Measurements from ENCODE around the gene MYL11. TPM values are rescaled to one million over a fixed set of nuclear protein-coding genes. Genes with fewer than 3 reads are reported as not detected.
A peak's percentile ranks its signal among the peaks of the same experiment; 100 is the strongest.

The MYL11 gene
- polyA plus RNA-seq, 2 donors: 1.3 to 2.1 TPM

DNA sequence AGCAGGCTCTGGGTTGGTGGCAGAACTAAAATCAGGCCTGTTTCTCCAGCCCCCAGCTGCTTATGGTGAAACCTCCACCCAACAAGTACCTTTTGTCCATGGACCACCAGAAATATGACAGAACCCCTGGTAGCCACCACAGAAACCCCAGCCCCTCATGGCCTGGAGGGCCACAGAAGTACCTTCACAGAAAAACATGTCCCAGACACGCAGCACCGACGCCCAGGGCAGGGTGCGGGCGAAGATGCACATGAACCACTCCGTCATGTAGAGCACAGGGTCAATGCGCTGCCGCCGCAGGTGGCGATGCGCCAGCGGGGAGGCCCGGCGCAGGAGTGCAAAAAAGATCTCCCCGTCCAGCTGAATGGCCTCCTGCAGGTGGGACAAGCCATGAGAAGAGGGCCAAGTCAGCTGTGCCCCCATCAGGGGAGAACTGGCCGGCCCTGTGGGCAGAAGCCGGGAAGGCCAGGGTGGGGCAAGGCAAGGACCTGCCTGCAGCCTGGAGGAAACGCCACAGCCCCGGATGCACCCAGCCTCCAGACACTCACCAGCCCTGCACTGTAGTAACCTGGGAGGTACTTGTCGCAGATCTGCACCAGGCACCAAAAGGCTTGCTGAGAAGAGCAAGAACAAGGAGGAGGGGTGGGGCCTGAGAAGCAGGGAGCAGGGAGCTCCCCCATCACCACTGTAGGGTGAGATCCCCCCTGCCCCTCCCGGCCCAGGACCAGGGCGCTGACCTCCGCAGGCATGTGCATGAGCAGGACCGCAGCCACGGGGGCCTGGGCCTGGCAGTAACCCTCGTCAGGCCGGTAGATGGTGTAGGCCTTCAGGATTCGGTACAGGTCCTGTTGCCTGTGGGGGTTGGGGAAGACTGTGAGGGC is 15.4 kb upstream of the MYL11 start:
- Histone ChIP-seq H3K4me3 (ENCODE audit: low read depth in 1 of 2, low read length in 2 of 2) (no peak overlapping the region), H3K4me1 (ENCODE audit: control insufficient read depth in 2 of 2, insufficient read depth in 2 of 2, low read length in 1 of 2) (peaks cover 2 to 17% of the 10 kb centered on the region in 2 donors), H3K27ac (ENCODE audit: low read depth in 2 of 2, low read length in 1 of 2) (no peak overlapping the region), H3K9me3 (ENCODE audit: control insufficient read depth in 2 of 2, insufficient read depth in 1 of 2, low read depth in 1 of 2, low read length in 1 of 2) (no peaks in the 10 kb centered on the region), H3K36me3 (ENCODE audit: control insufficient read depth in 2 of 2, insufficient read depth in 2 of 2, low read length in 1 of 2) (peaks cover 13 to 29% of the 10 kb centered on the region in 2 donors), H3K27me3 (ENCODE audit: control insufficient read depth in 1 of 2, insufficient read depth in 2 of 2, low read length in 2 of 2) (no peaks in the 10 kb centered on the region)
- 85% methylated on average over 28 of the region's 28 CpGs for WGBS, 2 donors

DNA sequence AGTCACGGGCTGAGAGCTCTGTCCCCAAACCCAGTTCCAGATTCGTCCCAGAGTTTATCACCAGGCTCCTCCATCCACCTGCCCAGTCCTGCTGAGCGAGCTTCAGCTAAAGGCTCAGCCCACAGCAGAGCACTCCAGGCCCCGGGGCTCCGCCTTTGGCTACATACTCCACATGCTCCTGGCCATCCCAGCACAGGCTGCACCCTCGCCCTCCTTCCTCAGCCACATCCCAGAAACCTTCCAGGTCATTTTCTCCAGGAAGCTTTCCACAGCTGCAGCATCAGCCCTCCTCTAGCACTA is 14.8 kb upstream of the MYL11 start:
- Histone ChIP-seq H3K9me3 (ENCODE audit: control insufficient read depth in 2 of 2, insufficient read depth in 1 of 2, low read depth in 1 of 2, low read length in 1 of 2) (no peaks in the 10 kb centered on the region), H3K4me1 (ENCODE audit: control insufficient read depth in 2 of 2, insufficient read depth in 2 of 2, low read length in 1 of 2) (peaks cover 2 to 17% of the 10 kb centered on the region in 2 donors), H3K27ac (ENCODE audit: low read depth in 2 of 2, low read length in 1 of 2) (no peak overlapping the region), H3K4me3 (ENCODE audit: low read depth in 1 of 2, low read length in 2 of 2) (no peak overlapping the region), H3K27me3 (ENCODE audit: control insufficient read depth in 1 of 2, insufficient read depth in 2 of 2, low read length in 2 of 2) (no peaks in the 10 kb centered on the region), H3K36me3 (ENCODE audit: control insufficient read depth in 2 of 2, insufficient read depth in 2 of 2, low read length in 1 of 2) (peaks cover 13 to 31% of the 10 kb centered on the region in 2 donors)
- WGBS, 2 donors: 68 to 73% methylated on average over 6 of the region's 6 CpGs

DNA sequence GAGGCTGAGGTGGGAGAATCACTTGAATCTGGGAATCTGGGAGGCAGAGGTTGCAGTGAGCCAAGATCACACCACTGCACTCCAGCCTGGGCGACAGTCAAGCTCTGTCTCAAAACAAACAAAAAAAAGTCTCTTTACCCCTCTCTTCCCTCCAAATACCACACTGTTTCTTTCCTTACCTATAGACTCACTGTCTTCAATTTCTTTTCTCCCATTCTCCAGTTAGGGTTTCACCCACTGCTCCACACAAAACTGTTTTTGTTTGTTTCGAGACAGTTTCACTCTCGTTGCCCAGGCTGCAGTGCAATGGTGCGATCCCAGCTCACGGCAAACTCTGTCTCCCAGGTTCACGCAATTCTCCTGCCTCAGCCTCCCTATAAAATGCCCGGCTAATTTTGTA is 13.4 kb upstream of the MYL11 start:
- H3K27ac ChIP-seq (ENCODE audit: low read depth in 2 of 2, low read length in 1 of 2): no peak overlapping the region
- peaks cover 2 to 12% of the 10 kb centered on the region in 2 donors for H3K4me1 ChIP-seq (ENCODE audit: control insufficient read depth in 2 of 2, insufficient read depth in 2 of 2, low read length in 1 of 2)
- no peak overlapping the region for H3K4me3 ChIP-seq (ENCODE audit: low read depth in 1 of 2, low read length in 2 of 2)
- no peaks in the 10 kb centered on the region for H3K27me3 ChIP-seq (ENCODE audit: control insufficient read depth in 1 of 2, insufficient read depth in 2 of 2, low read length in 2 of 2)
- peaks cover 21 to 40% of the 10 kb centered on the region in 2 donors for H3K36me3 ChIP-seq (ENCODE audit: control insufficient read depth in 2 of 2, insufficient read depth in 2 of 2, low read length in 1 of 2)
- WGBS, 2 donors: 94 to 95% methylated on average over 7 of the region's 7 CpGs
- H3K9me3 ChIP-seq (ENCODE audit: control insufficient read depth in 2 of 2, insufficient read depth in 1 of 2, low read depth in 1 of 2, low read length in 1 of 2): no peaks in the 10 kb centered on the region

DNA sequence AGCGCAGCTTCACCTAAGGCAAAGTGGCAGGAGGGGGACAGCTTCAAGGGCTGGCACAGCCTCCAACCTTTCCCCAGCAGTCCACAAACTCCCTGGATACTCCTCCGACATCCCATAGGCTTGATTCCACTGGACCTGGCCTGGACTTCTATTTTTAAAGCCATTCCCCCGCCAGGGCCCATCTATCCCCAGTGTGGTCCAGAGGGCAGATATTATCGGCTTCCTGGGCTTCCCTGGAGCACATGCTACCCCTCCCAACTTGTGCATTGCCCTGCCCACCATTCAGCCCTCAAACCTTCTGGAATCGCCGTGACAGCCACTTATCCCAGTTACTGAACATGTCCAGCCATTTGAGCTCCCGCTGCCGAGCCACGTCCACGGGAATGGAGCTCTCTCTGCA is 9.4 kb upstream of the MYL11 start:
- Histone ChIP-seq H3K36me3 (ENCODE audit: control insufficient read depth in 2 of 2, insufficient read depth in 2 of 2, low read length in 1 of 2) (peaks cover 8 to 21% of the 10 kb centered on the region in 2 donors), H3K4me3 (ENCODE audit: low read depth in 1 of 2, low read length in 2 of 2) (no peak overlapping the region), H3K4me1 (ENCODE audit: control insufficient read depth in 2 of 2, insufficient read depth in 2 of 2, low read length in 1 of 2) (peaks cover 0 to 11% of the 10 kb centered on the region in 2 donors), H3K27me3 (ENCODE audit: control insufficient read depth in 1 of 2, insufficient read depth in 2 of 2, low read length in 2 of 2) (no peaks in the 10 kb centered on the region), H3K9me3 (ENCODE audit: control insufficient read depth in 2 of 2, insufficient read depth in 1 of 2, low read depth in 1 of 2, low read length in 1 of 2) (no peaks in the 10 kb centered on the region), H3K27ac (ENCODE audit: low read depth in 2 of 2, low read length in 1 of 2) (no peak overlapping the region)
- WGBS, 2 donors: 84 to 88% methylated on average over 10 of the region's 10 CpGs

DNA sequence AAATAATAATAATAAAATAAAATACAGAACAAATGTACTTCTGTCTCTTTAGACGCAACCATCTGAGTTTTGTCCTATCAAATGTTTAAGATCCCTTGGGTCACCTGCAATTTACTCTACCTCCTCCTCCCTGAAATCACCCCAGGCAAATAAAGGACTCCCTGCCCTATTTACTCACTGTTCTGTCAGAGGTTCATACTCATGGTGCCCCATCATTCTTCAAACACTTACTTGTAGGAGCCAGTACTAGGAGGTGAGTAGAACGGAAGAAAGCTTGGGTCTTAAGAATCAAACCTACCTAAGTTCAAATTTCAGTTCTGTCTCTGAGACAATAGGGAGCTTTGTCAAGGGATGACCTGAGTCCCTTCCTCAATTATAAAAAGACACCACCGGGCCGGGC is 8.1 kb upstream of the MYL11 start:
- Histone ChIP-seq H3K4me3 (ENCODE audit: low read depth in 1 of 2, low read length in 2 of 2) (no peak overlapping the region), H3K36me3 (ENCODE audit: control insufficient read depth in 2 of 2, insufficient read depth in 2 of 2, low read length in 1 of 2) (peaks cover 8 to 21% of the 10 kb centered on the region in 2 donors), H3K27ac (ENCODE audit: low read depth in 2 of 2, low read length in 1 of 2) (no peak overlapping the region), H3K27me3 (ENCODE audit: control insufficient read depth in 1 of 2, insufficient read depth in 2 of 2, low read length in 2 of 2) (no peaks in the 10 kb centered on the region), H3K4me1 (ENCODE audit: control insufficient read depth in 2 of 2, insufficient read depth in 2 of 2, low read length in 1 of 2) (peaks cover 0 to 11% of the 10 kb centered on the region in 2 donors), H3K9me3 (ENCODE audit: control insufficient read depth in 2 of 2, insufficient read depth in 1 of 2, low read depth in 1 of 2, low read length in 1 of 2) (no peaks in the 10 kb centered on the region)
- WGBS, 2 donors: 73 to 83% methylated on average over 4 of the region's 4 CpGs

DNA sequence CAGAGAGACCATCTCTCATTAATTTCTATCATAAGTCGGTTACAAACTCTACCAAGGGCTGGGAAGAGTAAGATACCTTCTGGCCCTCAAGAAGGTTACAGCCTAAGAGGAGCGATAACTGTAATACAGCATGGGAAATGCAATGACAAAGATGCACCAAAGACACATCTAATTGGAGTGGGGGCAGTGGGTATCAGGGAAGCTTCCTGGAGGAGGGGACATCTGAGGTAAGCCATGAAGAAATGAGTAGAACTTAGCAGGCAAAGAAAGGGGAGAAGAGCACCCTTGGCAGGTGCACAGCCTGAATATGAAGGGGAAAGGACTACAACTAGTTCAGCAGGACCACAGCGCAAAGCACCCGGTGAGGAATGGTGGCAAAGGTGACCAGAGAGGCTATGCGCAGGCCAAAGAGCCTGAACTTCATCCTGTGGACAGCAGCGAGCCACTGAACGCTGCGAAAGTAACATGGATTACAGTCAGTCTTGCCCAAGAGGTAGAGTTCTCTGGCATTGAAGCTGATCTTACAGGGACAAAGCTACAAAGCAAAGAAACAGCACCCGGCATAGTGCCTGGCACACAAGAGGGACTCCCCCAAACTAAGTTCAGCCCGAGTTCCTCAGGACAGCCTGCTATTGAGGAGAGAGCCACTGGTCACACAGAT is 7.1 kb upstream of the MYL11 start:
- H3K4me3 ChIP-seq (ENCODE audit: low read depth in 1 of 2, low read length in 2 of 2): peak overlapping the region in 1 of 2 donors; percentile 73
- H3K9me3 ChIP-seq (ENCODE audit: control insufficient read depth in 2 of 2, insufficient read depth in 1 of 2, low read depth in 1 of 2, low read length in 1 of 2): no peaks in the 10 kb centered on the region
- H3K36me3 ChIP-seq (ENCODE audit: control insufficient read depth in 2 of 2, insufficient read depth in 2 of 2, low read length in 1 of 2): peaks cover 8 to 21% of the 10 kb centered on the region in 2 donors
- 65 to 66% methylated on average over 10 of the region's 10 CpGs for WGBS, 2 donors
- no peaks in the 10 kb centered on the region for H3K27me3 ChIP-seq (ENCODE audit: control insufficient read depth in 1 of 2, insufficient read depth in 2 of 2, low read length in 2 of 2)
- H3K27ac ChIP-seq (ENCODE audit: low read depth in 2 of 2, low read length in 1 of 2): peak overlapping the region; percentile 23 to 87
- H3K4me1 ChIP-seq (ENCODE audit: control insufficient read depth in 2 of 2, insufficient read depth in 2 of 2, low read length in 1 of 2): peaks cover 0 to 11% of the 10 kb centered on the region in 2 donors

DNA sequence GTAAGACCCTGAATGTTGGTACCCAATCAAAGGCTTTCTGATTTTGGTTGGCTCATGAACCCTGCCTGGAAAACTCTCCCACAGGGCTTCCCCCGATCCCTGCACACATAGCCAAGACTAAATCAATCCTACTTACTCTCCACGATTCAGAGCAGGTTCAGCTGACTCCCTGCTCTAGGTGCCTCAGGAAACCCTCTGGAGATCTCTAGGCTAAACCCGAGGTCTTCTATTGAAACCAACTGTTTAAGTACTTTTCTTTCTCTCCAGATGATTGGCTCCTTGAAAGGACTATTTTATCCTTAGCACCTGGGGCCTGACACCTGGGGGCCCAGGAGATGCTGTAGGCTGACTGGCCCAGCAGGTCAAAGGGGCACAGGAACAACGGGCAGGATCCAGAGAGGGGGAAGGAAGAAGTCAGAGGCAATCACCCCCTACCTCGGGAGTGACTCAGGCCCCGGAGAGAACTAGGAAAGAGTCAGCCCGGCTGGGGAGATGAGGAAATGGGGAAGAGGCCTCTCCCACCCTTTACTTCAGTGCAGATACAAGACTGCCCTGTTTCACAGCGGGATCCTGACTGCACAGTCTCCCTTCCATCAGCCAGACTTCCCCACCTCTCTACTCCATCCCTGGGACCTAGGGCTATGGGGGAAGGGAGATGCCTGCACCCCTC is 6.3 kb upstream of the MYL11 start:
- H3K4me1 ChIP-seq (ENCODE audit: control insufficient read depth in 2 of 2, insufficient read depth in 2 of 2, low read length in 1 of 2): peaks cover 0 to 11% of the 10 kb centered on the region in 2 donors
- peaks cover 8 to 17% of the 10 kb centered on the region in 2 donors for H3K36me3 ChIP-seq (ENCODE audit: control insufficient read depth in 2 of 2, insufficient read depth in 2 of 2, low read length in 1 of 2)
- H3K27me3 ChIP-seq (ENCODE audit: control insufficient read depth in 1 of 2, insufficient read depth in 2 of 2, low read length in 2 of 2): no peaks in the 10 kb centered on the region
- H3K9me3 ChIP-seq (ENCODE audit: control insufficient read depth in 2 of 2, insufficient read depth in 1 of 2, low read depth in 1 of 2, low read length in 1 of 2): no peaks in the 10 kb centered on the region
- WGBS, 2 donors: 3% methylated on average over 8 of the region's 8 CpGs
- H3K4me3 ChIP-seq (ENCODE audit: low read depth in 1 of 2, low read length in 2 of 2): peak overlapping the region; percentile 73 to 75
- peak overlapping the region; percentile 23 to 87 for H3K27ac ChIP-seq (ENCODE audit: low read depth in 2 of 2, low read length in 1 of 2)

DNA sequence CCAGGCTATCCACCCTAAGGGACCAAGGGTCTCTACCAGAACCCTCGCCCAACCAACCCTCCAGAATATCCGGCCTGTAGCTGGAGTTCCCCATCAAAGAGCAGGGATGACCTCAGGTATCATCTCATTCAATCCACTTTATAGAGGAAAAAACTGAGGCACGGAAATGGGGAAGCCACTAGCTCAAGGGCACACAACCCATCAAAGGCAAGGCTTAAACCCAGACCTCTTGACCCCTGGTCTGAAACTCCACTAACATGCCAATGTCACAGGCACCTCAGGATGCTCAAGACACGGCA is 5.9 kb upstream of the MYL11 start:
- 2 to 4% methylated on average over 4 of the region's 4 CpGs for WGBS, 2 donors
- peak overlapping the region; percentile 23 to 87 for H3K27ac ChIP-seq (ENCODE audit: low read depth in 2 of 2, low read length in 1 of 2)
- H3K4me3 ChIP-seq (ENCODE audit: low read depth in 1 of 2, low read length in 2 of 2): peak overlapping the region; percentile 73 to 75
- H3K4me1 ChIP-seq (ENCODE audit: control insufficient read depth in 2 of 2, insufficient read depth in 2 of 2, low read length in 1 of 2): peaks cover 0 to 11% of the 10 kb centered on the region in 2 donors
- H3K27me3 ChIP-seq (ENCODE audit: control insufficient read depth in 1 of 2, insufficient read depth in 2 of 2, low read length in 2 of 2): no peaks in the 10 kb centered on the region
- H3K36me3 ChIP-seq (ENCODE audit: control insufficient read depth in 2 of 2, insufficient read depth in 2 of 2, low read length in 1 of 2): peaks cover 8 to 17% of the 10 kb centered on the region in 2 donors
- H3K9me3 ChIP-seq (ENCODE audit: control insufficient read depth in 2 of 2, insufficient read depth in 1 of 2, low read depth in 1 of 2, low read length in 1 of 2): no peaks in the 10 kb centered on the region

DNA sequence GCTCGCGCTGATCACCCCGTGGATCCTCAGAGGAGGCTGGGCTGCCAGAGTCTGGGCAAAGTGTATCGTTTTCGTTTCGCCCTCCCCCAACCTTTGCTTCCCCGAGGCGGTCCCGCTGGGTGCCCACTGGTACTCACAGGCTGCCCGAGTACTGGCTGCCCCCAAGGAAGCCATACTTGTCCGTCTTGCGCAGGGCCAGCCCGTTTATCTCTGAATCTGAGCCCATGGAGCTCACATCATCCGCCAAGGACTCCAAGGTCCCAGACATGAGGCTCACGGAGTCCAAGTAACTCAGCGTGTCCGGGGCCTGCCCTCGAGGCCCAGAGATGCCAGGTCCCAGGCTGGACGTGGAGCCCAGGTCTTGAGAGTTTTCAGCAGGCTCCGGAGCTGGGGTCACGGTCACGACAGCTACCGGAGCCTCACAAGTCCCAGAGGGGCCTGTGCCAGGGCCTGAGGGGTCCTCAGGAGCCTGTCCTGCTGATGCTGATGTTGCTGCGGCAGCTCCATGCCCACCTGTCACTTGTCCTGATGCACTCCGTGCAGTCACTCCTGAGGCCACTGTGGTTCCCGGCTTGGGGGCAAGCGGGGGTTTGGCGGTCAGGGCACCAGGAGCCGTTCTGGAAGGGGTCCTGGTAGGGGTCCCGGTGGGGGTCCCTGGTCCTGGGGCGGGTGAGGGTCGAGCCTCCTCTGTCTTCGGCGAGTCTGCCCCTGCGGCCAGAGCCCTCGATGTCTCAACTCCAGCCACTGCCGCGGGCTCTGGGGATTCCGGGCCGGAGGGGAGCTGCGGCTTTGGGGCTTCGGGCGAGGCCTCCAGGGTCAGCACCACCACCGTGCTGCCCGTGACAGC is 5.3 kb upstream of the MYL11 start:
- peak overlapping the region; percentile 85 to 87 for H3K27ac ChIP-seq (ENCODE audit: low read depth in 2 of 2, low read length in 1 of 2)
- WGBS, 2 donors: 1% methylated on average over 45 of the region's 45 CpGs
- peaks cover 8 to 17% of the 10 kb centered on the region in 2 donors for H3K36me3 ChIP-seq (ENCODE audit: control insufficient read depth in 2 of 2, insufficient read depth in 2 of 2, low read length in 1 of 2)
- no peaks in the 10 kb centered on the region for H3K27me3 ChIP-seq (ENCODE audit: control insufficient read depth in 1 of 2, insufficient read depth in 2 of 2, low read length in 2 of 2)
- H3K4me1 ChIP-seq (ENCODE audit: control insufficient read depth in 2 of 2, insufficient read depth in 2 of 2, low read length in 1 of 2): peaks cover 0 to 11% of the 10 kb centered on the region in 2 donors
- H3K4me3 ChIP-seq (ENCODE audit: low read depth in 1 of 2, low read length in 2 of 2): peak overlapping the region; percentile 73 to 75
- no peaks in the 10 kb centered on the region for H3K9me3 ChIP-seq (ENCODE audit: control insufficient read depth in 2 of 2, insufficient read depth in 1 of 2, low read depth in 1 of 2, low read length in 1 of 2)
